HepG2 (cell line): ENCODE results near the gene ZSWIM5. TPM values are rescaled to one million over a fixed set of nuclear protein-coding genes. Genes with fewer than 3 reads are reported as not detected.

ENCODE experiments used
- ATAC-seq: fragments of 200-7000 bp; cut with Tn5 transposase; 3 replicates; pipeline ENCODE4 v1.9.1; 2020; ENCODE audit warnings: mild to moderate bottlenecking, moderate library complexity
- BruUV-seq: library from RNA; stranded (reverse); fragments of 400-500 nt; replicated peaks from 2 replicates; lab custom pipeline; 2021; lab: Mats Ljungman, UMichigan
- CTCF ChIA-PET: fragments of 300-600 bp; formaldehyde crosslinking; extraction: SDS; loops from one replicate; lab custom pipeline; 2021; ENCODE audit warnings: low total read pairs, inconsistent platforms, low intra/inter-chr PET ratio; lab: Yijun Ruan, JAX
- POLR2A ChIA-PET: fragments of 350-600 bp; sonication (Branson Sonifier 250); formaldehyde crosslinking; loops from one replicate; lab custom pipeline; 2020; ENCODE audit warnings: antibody characterized with exemption, inconsistent platforms; lab: Yijun Ruan, JAX
- DNase-seq: peaks from one replicate; pipeline ENCODE4 v3.0.0-alpha.2; 2015; ENCODE audit warnings: low spot score
- FAIRE-seq: peaks from 3 replicates; lab custom pipeline; 2011; peaks lifted over from hg19 to GRCh38; lab: Jason Lieb, UNC
- H2AFZ ChIP-seq: one replicate; pipeline ENCODE4 v1.6.1; 2011; ENCODE audit warnings: low read length, inconsistent platforms
- H3K27ac ChIP-seq: fragments of 300-600 bp; 3 replicates; pipeline ENCODE4 v1.8.0; 2011; ENCODE audit warnings: mixed run types, mild to moderate bottlenecking, mixed read lengths, low read length, inconsistent platforms; ENCODE audit not compliant: insufficient read depth; ENCODE audit errors: extremely low read length
- H3K27me3 ChIP-seq, 2 experiments: fragments of 200-600 bp in 1 of 2; 2 replicates in 1 of 2; 3 replicates in 1 of 2; pipeline versions ENCODE4 v1.6.0 to v1.8.0; 2011; ENCODE audit warnings: low read length in 2 of 2, mild to moderate bottlenecking in 2 of 2, moderate library complexity in 2 of 2, inconsistent platforms in 1 of 2; ENCODE audit not compliant: insufficient read depth in 2 of 2, control insufficient read depth in 1 of 2
- H3K36me3 ChIP-seq, 2 experiments: fragments of 200-600 bp in 1 of 2; replicated peaks in 1 of 2; 2 replicates in 1 of 2; 3 replicates in 1 of 2; pipeline versions ENCODE4 v1.5.1 to v1.8.0; 2011; ENCODE audit warnings: low read length in 2 of 2, inconsistent platforms in 1 of 2; ENCODE audit not compliant: insufficient read depth in 2 of 2, control insufficient read depth in 1 of 2
- H3K4me1 ChIP-seq: 2 replicates; pipeline ENCODE4 v1.5.1; 2012; ENCODE audit warnings: low read length, inconsistent platforms; ENCODE audit not compliant: insufficient read depth
- H3K4me2 ChIP-seq: 2 replicates; pipeline ENCODE4 v1.6.0; 2011; ENCODE audit warnings: low read depth, low read length, inconsistent platforms
- H3K4me3 ChIP-seq, 3 experiments: fragments of 200-600 bp in 1 of 3; sonication (generic), shearing (Covaris generic) in 1 of 3; replicated peaks in 1 of 3; 2 replicates each; pipeline ENCODE4 v1.5.1; 2011 to 2016; ENCODE audit warnings: low read length in 3 of 3, inconsistent platforms in 2 of 3, low read depth in 2 of 3, mild to moderate bottlenecking in 2 of 3, control low read depth in 1 of 3, mixed read lengths in 1 of 3; ENCODE audit not compliant: insufficient read depth in 1 of 3
- H3K79me2 ChIP-seq: one replicate; pipeline ENCODE4 v1.6.1; 2011; ENCODE audit warnings: low read length, inconsistent platforms; ENCODE audit not compliant: insufficient read depth
- H3K9ac ChIP-seq: 2 replicates; pipeline ENCODE4 v1.6.0; 2011; ENCODE audit warnings: mild to moderate bottlenecking, low read depth, low read length, inconsistent platforms; ENCODE audit not compliant: insufficient read depth
- H3K9me3 ChIP-seq: 2 replicates; pipeline ENCODE4 v1.5.1; 2012; ENCODE audit warnings: mild to moderate bottlenecking, low read length
- H4K20me1 ChIP-seq: 2 replicates; pipeline ENCODE4 v1.6.0; 2011; ENCODE audit warnings: inconsistent platforms, mild to moderate bottlenecking, low read length, moderate library complexity; ENCODE audit not compliant: insufficient read depth
- ARNT ChIP-seq: fragments of 450-650 bp; IDR thresholded peaks from 2 replicates; pipeline ENCODE4 v1.6.1; 2017
- ERF ChIP-seq: IDR thresholded peaks from 2 replicates; pipeline ENCODE4 v1.6.1; 2018; ENCODE audit warnings: missing biosample characterization, missing genetic modification reagents
- GFI1 ChIP-seq: sonication (generic); formaldehyde crosslinking; IDR thresholded peaks from 2 replicates; pipeline ENCODE4 v1.5.0; 2020; ENCODE audit warnings: missing genetic modification reagents, mild to moderate bottlenecking, borderline replicate concordance
- HMG20B ChIP-seq: conservative IDR thresholded peaks from 2 replicates; pipeline ENCODE4 v1.6.1; 2016; ENCODE audit warnings: missing genetic modification reagents, missing compliant biosample characterization
- MXI1 ChIP-seq: IDR thresholded peaks from 3 replicates; pipeline ENCODE4 v1.6.1; 2012; ENCODE audit warnings: low read depth, low read length, inconsistent platforms, borderline replicate concordance
- MYNN ChIP-seq: sonication (generic); formaldehyde crosslinking; IDR thresholded peaks from 2 replicates; pipeline ENCODE4 v1.4.0; 2020; ENCODE audit warnings: mild to moderate bottlenecking, low read depth, missing genetic modification reagents
- NFIC ChIP-seq: IDR thresholded peaks from 2 replicates; pipeline ENCODE4 v1.6.1; 2012; ENCODE audit warnings: mild to moderate bottlenecking, low read length, inconsistent platforms
- NR2F1 ChIP-seq, 2 experiments: fragments of 450-650 bp in 1 of 2; formaldehyde crosslinking in 1 of 2; IDR thresholded peaks; 2 replicates each; pipeline versions ENCODE4 v1.5.0 to v1.6.1; 2016 to 2020; ENCODE audit warnings: mild to moderate bottlenecking in 1 of 2, missing compliant biosample characterization in 1 of 2, missing genetic modification reagents in 1 of 2, moderate library complexity in 1 of 2
- ONECUT2 ChIP-seq: sonication (generic); formaldehyde crosslinking; IDR thresholded peaks from 2 replicates; pipeline ENCODE4 v1.4.0; 2020; ENCODE audit warnings: missing genetic modification reagents
- RARA ChIP-seq: IDR thresholded peaks from 2 replicates; pipeline ENCODE4 v1.6.1; 2016; ENCODE audit warnings: missing genetic modification reagents, missing compliant biosample characterization
- SALL1 ChIP-seq: sonication (generic); formaldehyde crosslinking; IDR thresholded peaks from 2 replicates; pipeline ENCODE4 v1.8.0; 2022; ENCODE audit warnings: mild to moderate bottlenecking, missing genetic modification reagents
- SOX6 ChIP-seq, 2 experiments: fragments of 450-650 bp in 1 of 2; sonication (generic) in 1 of 2; formaldehyde crosslinking in 1 of 2; IDR thresholded peaks; 2 replicates each; pipeline versions ENCODE4 v1.4.0 to v1.6.1; 2017 to 2020; ENCODE audit warnings: antibody characterized with exemption in 1 of 2, mild to moderate bottlenecking in 1 of 2, missing genetic modification reagents in 1 of 2
- ZBTB7A ChIP-seq: sonication (generic); formaldehyde crosslinking; IDR thresholded peaks from 2 replicates; pipeline ENCODE4 v1.8.0; 2022; ENCODE audit warnings: mild to moderate bottlenecking, missing genetic modification reagents
- ZFP37 ChIP-seq: sonication (generic); formaldehyde crosslinking; IDR thresholded peaks from 2 replicates; pipeline ENCODE4 v1.4.0; 2020; ENCODE audit warnings: missing genetic modification reagents, borderline replicate concordance
- WGBS: methylation state at CpG from one replicate; pipeline ENCODE4 v1.1.6; 2017; ENCODE audit warnings: low lambda C conversion rate; 5-methylcytosine and 5-hydroxymethylcytosine counted together
- in situ Hi-C: cut with HindIII; loops from 2 replicates; pipeline ENCODE4 v1.10.0; 2017; ENCODE audit warnings: low pct_unique_long_range_greater_than_20kb; ENCODE audit not compliant: extremely low pct_ligation_motif_present
- intact Hi-C: fragments of 100-400 bp; cut with micrococcal nuclease; formaldehyde crosslinking; loops from one replicate; pipeline ENCODE4 v1.10.0; 2022; ENCODE audit not compliant: unreplicated experiment
- polyA plus RNA-seq, 8 experiments: library from polyadenylated mRNA; depleted of rRNA in 3 of 8; stranded (reverse) in 7 of 8; unstranded in 1 of 8; fragments of >200 nt; fragmentation: Illumina TruSeq in 4 of 8; extraction: Trizol in 4 of 8; gene quantifications; 2 replicates each; pipeline versions ENCODE4 v1.2.1 to v1.2.3, GENCODE V29; 2011 to 2016; ENCODE audit warnings: low read depth in 4 of 8, missing spikeins in 1 of 8, mixed read lengths in 1 of 8; ENCODE audit not compliant: insufficient read depth in 1 of 8
- total RNA-seq, 5 experiments: library from RNA; depleted of rRNA; stranded (reverse); fragments of >200 nt; fragmentation: Illumina TruSeq; extraction: Trizol; gene quantifications; 2 replicates each; pipeline ENCODE4 v1.2.3, GENCODE V29; 2016; ENCODE audit warnings: low read depth in 1 of 5
- TF ChIP-seq, protein P1 (sequence below): sonication (generic); formaldehyde crosslinking; IDR thresholded peaks from 2 replicates; pipeline ENCODE4 v1.5.0; 2020; ENCODE audit warnings: mild to moderate bottlenecking, missing genetic modification reagents, borderline replicate concordance

Gene ZSWIM5
- total and polyA plus RNA-seq, 2 of the 13 experiments (the other 11 are each of a cell fraction or from before 2014, with no cell fraction given): 11.0 to 20.6 TPM

DNA sequence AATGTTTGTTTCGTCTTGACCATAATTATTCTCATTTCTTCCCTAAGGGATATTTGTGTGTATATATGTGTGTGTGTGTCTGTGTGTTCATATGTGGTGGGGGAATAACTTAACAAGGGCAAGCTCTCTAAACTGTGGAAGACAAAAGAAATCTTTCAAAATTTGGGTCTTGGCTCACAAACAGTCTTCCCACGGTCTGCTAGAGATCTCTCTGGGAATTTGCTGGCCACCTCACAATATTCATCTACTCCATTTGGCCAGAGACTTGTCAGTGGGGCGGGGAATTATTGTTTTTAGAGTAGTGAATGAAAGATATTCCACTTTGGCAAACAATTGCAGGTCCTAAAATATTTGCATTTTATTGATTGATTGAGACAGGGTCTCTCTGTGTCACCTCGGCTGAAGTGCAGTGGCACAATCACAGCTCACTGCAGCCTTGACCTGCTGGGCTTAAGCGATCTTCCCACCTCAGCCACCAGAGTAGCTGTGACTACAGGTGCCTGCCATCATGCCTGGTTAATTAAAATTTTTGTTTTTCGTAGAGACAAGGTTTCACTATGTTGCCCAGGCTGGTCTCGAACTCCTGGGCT, 212.0 kb downstream of the ZSWIM5 start:
- in situ Hi-C loops (no loop called here), intact Hi-C loops (no loop called here)
- Histone ChIP-seq H3K4me1 (peaks cover 12% of the 10 kb centered on the region), H3K9me3 (no peaks in the 10 kb centered on the region), H4K20me1 (no peaks in the 10 kb centered on the region), H3K79me2 (no peaks in the 10 kb centered on the region), H3K36me3 (no peaks in the 10 kb centered on the region), H3K9ac (no peak overlapping the region), H3K27ac (no peak overlapping the region), H2AFZ (no peak overlapping the region), H3K4me3 (no peak overlapping the region), H3K4me2 (peak overlapping the region; percentile 34), H3K27me3 (no peaks in the 10 kb centered on the region)
- POLR2A ChIA-PET: interaction anchor here (0.9 kb wide), 1 partner anchor 8 kb away, joined by 4 read pairs; the partner anchor contains the start of gene EIF2B3
- 23% methylated on average over 7 of the region's 7 CpGs for WGBS
- DNase-seq (peak; percentile 16), ATAC-seq (peak; percentile 81), FAIRE-seq (peak; percentile 50)
- CTCF ChIA-PET: no interaction called here
- no peak for TF ChIP-seq SOX6 (IDR thresholded peaks at IDR 0.05)
- 0 out of 2 replicates have a peak, but pooled peaks have one; percentile 11 for TF ChIP-seq SOX6 (CRISPR knock-in tag; IDR thresholded peaks at IDR 0.05)
- TF ChIP-seq GFI1: peak; percentile 60; the same call in 1 of the 2 replicates
- TF ChIP-seq ZBTB7A (CRISPR knock-in tag): no peak
- no peak for TF ChIP-seq MYNN (CRISPR knock-in tag)
- TF ChIP-seq, protein P1, sequence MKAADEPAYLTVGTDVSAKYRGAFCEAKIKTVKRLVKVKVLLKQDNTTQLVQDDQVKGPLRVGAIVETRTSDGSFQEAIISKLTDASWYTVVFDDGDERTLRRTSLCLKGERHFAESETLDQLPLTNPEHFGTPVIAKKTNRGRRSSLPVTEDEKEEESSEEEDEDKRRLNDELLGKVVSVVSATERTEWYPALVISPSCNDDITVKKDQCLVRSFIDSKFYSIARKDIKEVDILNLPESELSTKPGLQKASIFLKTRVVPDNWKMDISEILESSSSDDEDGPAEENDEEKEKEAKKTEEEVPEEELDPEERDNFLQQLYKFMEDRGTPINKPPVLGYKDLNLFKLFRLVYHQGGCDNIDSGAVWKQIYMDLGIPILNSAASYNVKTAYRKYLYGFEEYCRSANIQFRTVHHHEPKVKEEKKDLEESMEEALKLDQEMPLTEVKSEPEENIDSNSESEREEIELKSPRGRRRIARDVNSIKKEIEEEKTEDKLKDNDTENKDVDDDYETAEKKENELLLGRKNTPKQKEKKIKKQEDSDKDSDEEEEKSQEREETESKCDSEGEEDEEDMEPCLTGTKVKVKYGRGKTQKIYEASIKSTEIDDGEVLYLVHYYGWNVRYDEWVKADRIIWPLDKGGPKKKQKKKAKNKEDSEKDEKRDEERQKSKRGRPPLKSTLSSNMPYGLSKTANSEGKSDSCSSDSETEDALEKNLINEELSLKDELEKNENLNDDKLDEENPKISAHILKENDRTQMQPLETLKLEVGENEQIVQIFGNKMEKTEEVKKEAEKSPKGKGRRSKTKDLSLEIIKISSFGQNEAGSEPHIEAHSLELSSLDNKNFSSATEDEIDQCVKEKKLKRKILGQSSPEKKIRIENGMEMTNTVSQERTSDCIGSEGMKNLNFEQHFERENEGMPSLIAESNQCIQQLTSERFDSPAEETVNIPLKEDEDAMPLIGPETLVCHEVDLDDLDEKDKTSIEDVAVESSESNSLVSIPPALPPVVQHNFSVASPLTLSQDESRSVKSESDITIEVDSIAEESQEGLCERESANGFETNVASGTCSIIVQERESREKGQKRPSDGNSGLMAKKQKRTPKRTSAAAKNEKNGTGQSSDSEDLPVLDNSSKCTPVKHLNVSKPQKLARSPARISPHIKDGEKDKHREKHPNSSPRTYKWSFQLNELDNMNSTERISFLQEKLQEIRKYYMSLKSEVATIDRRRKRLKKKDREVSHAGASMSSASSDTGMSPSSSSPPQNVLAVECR: no peak
- TF ChIP-seq NFIC: no peak
- TF ChIP-seq ERF (CRISPR knock-in tag): no peak
- TF ChIP-seq ARNT: no peak
- peak; percentile 57 for TF ChIP-seq SALL1 (CRISPR knock-in tag)
- no peak for TF ChIP-seq MXI1
- no peak for TF ChIP-seq ZFP37 (CRISPR knock-in tag)
- TF ChIP-seq NR2F1 (CRISPR knock-in tag; IDR thresholded peaks at IDR 0.05): peak in 1 of 2 experiments; percentile 26; a peak in 1 of 4 replicates
- peak; percentile 56; the same call in 1 of the 2 replicates for TF ChIP-seq ONECUT2 (CRISPR knock-in tag)
- no peak for TF ChIP-seq HMG20B (CRISPR knock-in tag)
- 0 out of 2 replicates have a peak, but pooled peaks have one; percentile 27 for TF ChIP-seq RARA (CRISPR knock-in tag)
- no TSS peak for BruUV-seq
